Measurements from ENCODE around the gene SLC24A1. TPM values are rescaled to one million over a fixed set of nuclear protein-coding genes. Genes with fewer than 3 reads are reported as not detected.

The SLC24A1 gene
- total and polyA plus RNA-seq, 10 of the 15 experiments (the other 5 are each of a cell fraction or from before 2014, with no cell fraction given): 1.4 to 5.8 (median 3.3) TPM

GRCh38 chr15:65631503-65631902, 9.8 kb downstream of the SLC24A1 start (continued):
- no peak for TF ChIP-seq USF1 (IDR thresholded peaks at IDR 0.05; ENCODE audit: borderline replicate concordance, extremely low read length, insufficient read depth, low read depth, low read length)
- no peak for TF ChIP-seq SMAD5 (IDR thresholded peaks at IDR 0.05; ENCODE audit: low read depth)
- TF ChIP-seq, protein P1, sequence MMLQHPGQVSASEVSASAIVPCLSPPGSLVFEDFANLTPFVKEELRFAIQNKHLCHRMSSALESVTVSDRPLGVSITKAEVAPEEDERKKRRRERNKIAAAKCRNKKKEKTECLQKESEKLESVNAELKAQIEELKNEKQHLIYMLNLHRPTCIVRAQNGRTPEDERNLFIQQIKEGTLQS (IDR thresholded peaks at IDR 0.05; ENCODE audit: borderline replicate concordance, extremely low read depth, low read depth, low read length): no peak
- TF ChIP-seq SUZ12 (IDR thresholded peaks at IDR 0.05; ENCODE audit: unreplicated experiment): no peak
- no peak for TF ChIP-seq GABPA (IDR thresholded peaks at IDR 0.05; ENCODE audit: low read depth)
- TF ChIP-seq IRF4 (IDR thresholded peaks at IDR 0.05; ENCODE audit: low read depth, low read length): 0 out of 2 replicates have a peak, but pooled peaks have one; percentile 70
- TF ChIP-seq GATAD2B (conservative IDR thresholded peaks at IDR 0.05; ENCODE audit: low read depth): 0 out of 2 replicates have a peak, but pooled peaks have one; percentile 27
- TF ChIP-seq, protein P2, sequence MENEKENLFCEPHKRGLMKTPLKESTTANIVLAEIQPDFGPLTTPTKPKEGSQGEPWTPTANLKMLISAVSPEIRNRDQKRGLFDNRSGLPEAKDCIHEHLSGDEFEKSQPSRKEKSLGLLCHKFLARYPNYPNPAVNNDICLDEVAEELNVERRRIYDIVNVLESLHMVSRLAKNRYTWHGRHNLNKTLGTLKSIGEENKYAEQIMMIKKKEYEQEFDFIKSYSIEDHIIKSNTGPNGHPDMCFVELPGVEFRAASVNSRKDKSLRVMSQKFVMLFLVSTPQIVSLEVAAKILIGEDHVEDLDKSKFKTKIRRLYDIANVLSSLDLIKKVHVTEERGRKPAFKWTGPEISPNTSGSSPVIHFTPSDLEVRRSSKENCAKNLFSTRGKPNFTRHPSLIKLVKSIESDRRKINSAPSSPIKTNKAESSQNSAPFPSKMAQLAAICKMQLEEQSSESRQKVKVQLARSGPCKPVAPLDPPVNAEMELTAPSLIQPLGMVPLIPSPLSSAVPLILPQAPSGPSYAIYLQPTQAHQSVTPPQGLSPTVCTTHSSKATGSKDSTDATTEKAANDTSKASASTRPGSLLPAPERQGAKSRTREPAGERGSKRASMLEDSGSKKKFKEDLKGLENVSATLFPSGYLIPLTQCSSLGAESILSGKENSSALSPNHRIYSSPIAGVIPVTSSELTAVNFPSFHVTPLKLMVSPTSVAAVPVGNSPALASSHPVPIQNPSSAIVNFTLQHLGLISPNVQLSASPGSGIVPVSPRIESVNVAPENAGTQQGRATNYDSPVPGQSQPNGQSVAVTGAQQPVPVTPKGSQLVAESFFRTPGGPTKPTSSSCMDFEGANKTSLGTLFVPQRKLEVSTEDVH (IDR thresholded peaks at IDR 0.05; ENCODE audit: low read depth, partially characterized antibody): no peak
- TF ChIP-seq TAF1 (IDR thresholded peaks at IDR 0.05; ENCODE audit: borderline replicate concordance, low read depth, low read length): no peak
- no peak for TF ChIP-seq CBX3 (IDR thresholded peaks at IDR 0.05; ENCODE audit: borderline replicate concordance, low read depth)
- TF ChIP-seq BCL11A (IDR thresholded peaks at IDR 0.05; ENCODE audit: low read depth, low read length): peak; percentile 84
- no peak for TF ChIP-seq YY1 (IDR thresholded peaks at IDR 0.05; ENCODE audit: low read depth, low read length)
- TF ChIP-seq RAD21 (IDR thresholded peaks at IDR 0.05; ENCODE audit: insufficient read depth, low read depth, low read length): no peak
- no peak for TF ChIP-seq ZZZ3 (IDR thresholded peaks at IDR 0.05; ENCODE audit: control insufficient read depth, insufficient read length, low read depth)
- TF ChIP-seq IKZF1 (conservative IDR thresholded peaks at IDR 0.05): peak; percentile 77
- TF ChIP-seq, protein P3, sequence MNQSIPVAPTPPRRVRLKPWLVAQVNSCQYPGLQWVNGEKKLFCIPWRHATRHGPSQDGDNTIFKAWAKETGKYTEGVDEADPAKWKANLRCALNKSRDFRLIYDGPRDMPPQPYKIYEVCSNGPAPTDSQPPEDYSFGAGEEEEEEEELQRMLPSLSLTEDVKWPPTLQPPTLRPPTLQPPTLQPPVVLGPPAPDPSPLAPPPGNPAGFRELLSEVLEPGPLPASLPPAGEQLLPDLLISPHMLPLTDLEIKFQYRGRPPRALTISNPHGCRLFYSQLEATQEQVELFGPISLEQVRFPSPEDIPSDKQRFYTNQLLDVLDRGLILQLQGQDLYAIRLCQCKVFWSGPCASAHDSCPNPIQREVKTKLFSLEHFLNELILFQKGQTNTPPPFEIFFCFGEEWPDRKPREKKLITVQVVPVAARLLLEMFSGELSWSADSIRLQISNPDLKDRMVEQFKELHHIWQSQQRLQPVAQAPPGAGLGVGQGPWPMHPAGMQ (IDR thresholded peaks at IDR 0.05; ENCODE audit: borderline replicate concordance): no peak
- TF ChIP-seq IKZF2 (IDR thresholded peaks at IDR 0.05): peak; percentile 88 to 91
- no peak for TF ChIP-seq CUX1 (IDR thresholded peaks at IDR 0.05; ENCODE audit: insufficient replicate concordance, low read depth, low read length)
